CD14-positive monocyte (primary cell): Measurements from ENCODE around the gene PTPRR. TPM values are rescaled to one million over a fixed set of nuclear protein-coding genes. Genes with fewer than 3 reads are reported as not detected.
A peak's percentile ranks its signal among the peaks of the same experiment; 100 is the strongest.

Source experiments
- DNase-seq, 3 donors: peaks; one replicate each; pipeline ENCODE4 v3.0.0-alpha.2; 2011 to 2022
- H2AFZ ChIP-seq: 2 replicates; pipeline ENCODE4 v1.6.0; 2012; ENCODE audit warnings: mild to moderate bottlenecking, low read depth, low read length, inconsistent platforms; ENCODE audit not compliant: insufficient read depth, poor library complexity, severe bottlenecking
- H3K27ac ChIP-seq, 2 donors: 1 replicate in 1 of 2; 2 replicates in 1 of 2; pipeline ENCODE4 v1.5.1; 2012 to 2013; ENCODE audit warnings: low read length in 2 of 2, control low read depth in 1 of 2, inconsistent platforms in 1 of 2, low read depth in 1 of 2, mild to moderate bottlenecking in 1 of 2
- H3K27me3 ChIP-seq, 2 donors: one replicate each; pipeline versions ENCODE4 v1.6.0 to v1.6.1; 2011 to 2013; ENCODE audit warnings: low read length in 2 of 2; ENCODE audit not compliant: control insufficient read depth in 2 of 2, insufficient read depth in 2 of 2
- H3K36me3 ChIP-seq, 2 donors: replicated peaks in 1 of 2; 1 replicate in 1 of 2; 2 replicates in 1 of 2; pipeline versions ENCODE4 v1.5.1 to v1.6.1; 2012 to 2013; ENCODE audit warnings: low read length in 2 of 2, control low read depth in 1 of 2, inconsistent platforms in 1 of 2, mild to moderate bottlenecking in 1 of 2; ENCODE audit not compliant: insufficient read depth in 2 of 2, control insufficient read depth in 1 of 2
- H3K4me1 ChIP-seq, 2 donors: 1 replicate in 1 of 2; 2 replicates in 1 of 2; pipeline versions ENCODE4 v1.5.1 to v1.6.1; 2012 to 2013; ENCODE audit warnings: low read length in 2 of 2, control low read depth in 1 of 2, inconsistent platforms in 1 of 2, mild to moderate bottlenecking in 1 of 2, moderate library complexity in 1 of 2; ENCODE audit not compliant: insufficient read depth in 2 of 2, control insufficient read depth in 1 of 2
- H3K4me2 ChIP-seq: replicated peaks from 2 replicates; pipeline ENCODE3; 2012; ENCODE audit warnings: low read length, moderate library complexity, mild to moderate bottlenecking; ENCODE audit not compliant: poor library complexity, severe bottlenecking; ENCODE audit errors: extremely low read depth
- H3K4me3 ChIP-seq, 3 experiments: fragments of 200-600 bp in 1 of 3; sonication (generic) in 1 of 3; replicated peaks in 1 of 3; 1 replicate in 2 of 3; 2 replicates in 1 of 3; pipeline ENCODE4 v1.5.1; 2011 to 2013; ENCODE audit warnings: low read length in 3 of 3, mild to moderate bottlenecking in 3 of 3, control low read depth in 2 of 3, low read depth in 2 of 3, inconsistent platforms in 1 of 3, moderate library complexity in 1 of 3
- H3K79me2 ChIP-seq: 2 replicates; pipeline ENCODE4 v1.6.0; 2012; ENCODE audit warnings: mild to moderate bottlenecking, control low read depth, inconsistent platforms, low read length, moderate library complexity; ENCODE audit not compliant: insufficient read depth
- H3K9ac ChIP-seq: 2 replicates; pipeline ENCODE4 v1.6.0; 2017; ENCODE audit warnings: low read length, mild to moderate bottlenecking; ENCODE audit not compliant: insufficient read depth, poor library complexity, severe bottlenecking
- H3K9me3 ChIP-seq, 2 donors: replicated peaks in 1 of 2; 1 replicate in 1 of 2; 2 replicates in 1 of 2; pipeline versions ENCODE4 v1.5.1 to v1.6.1; 2012 to 2013; ENCODE audit warnings: low read length in 2 of 2, control low read depth in 1 of 2; ENCODE audit not compliant: control insufficient read depth in 1 of 2, insufficient read depth in 1 of 2
- H4K20me1 ChIP-seq: 2 replicates; pipeline ENCODE4 v1.6.0; 2012; ENCODE audit warnings: mild to moderate bottlenecking, low read length, control low read depth, moderate library complexity; ENCODE audit not compliant: insufficient read depth
- H3K27ac Mint-ChIP-seq, 7 donors: one replicate each; pipeline ENCODE4 v1.8.0; 2020; ENCODE audit warnings: mild to moderate bottlenecking in 7 of 7, mixed read lengths in 7 of 7, moderate library complexity in 6 of 7, inconsistent platforms in 2 of 7
- H3K27me3 Mint-ChIP-seq, 3 donors: one replicate each; pipeline ENCODE4 v1.8.0; 2021 to 2022; ENCODE audit warnings: low read depth in 3 of 3, mild to moderate bottlenecking in 3 of 3, mixed read lengths in 3 of 3, moderate library complexity in 3 of 3, inconsistent platforms in 1 of 3
- H3K36me3 Mint-ChIP-seq, 2 donors: one replicate each; pipeline ENCODE4 v1.8.0; 2020; ENCODE audit warnings: mixed read lengths in 2 of 2, inconsistent platforms in 1 of 2, mild to moderate bottlenecking in 1 of 2
- H3K4me1 Mint-ChIP-seq: one replicate; pipeline ENCODE4 v1.8.0; 2020; ENCODE audit warnings: mild to moderate bottlenecking, mixed read lengths
- H3K4me3 Mint-ChIP-seq, 2 donors: one replicate each; pipeline ENCODE4 v1.8.0; 2020; ENCODE audit warnings: mild to moderate bottlenecking in 2 of 2, mixed read lengths in 2 of 2, moderate library complexity in 1 of 2
- H3K9me3 Mint-ChIP-seq, 7 donors: one replicate each; pipeline ENCODE4 v1.8.0; 2020 to 2022; ENCODE audit warnings: mixed read lengths in 7 of 7, mild to moderate bottlenecking in 6 of 7, moderate library complexity in 6 of 7, inconsistent platforms in 2 of 7
- WGBS: methylation state at CpG from one replicate; pipeline ENCODE4 v1.1.5; 2013; ENCODE audit warnings: missing lambda C conversion rate; ENCODE audit not compliant: insufficient coverage; 5-methylcytosine and 5-hydroxymethylcytosine counted together
- intact Hi-C, 2 donors: fragments of 100-400 bp; cut with micrococcal nuclease; formaldehyde crosslinking; loops; one replicate each; pipeline versions ENCODE4 v1.15.0 to v1.15.1; 2023
- polyA plus RNA-seq, 3 donors: library from polyadenylated mRNA; depleted of rRNA in 1 of 3; unstranded in 2 of 3; stranded (reverse) in 1 of 3; fragments of 300-500 nt in 2 of 3; fragments of >200 nt in 1 of 3; fragmentation: Illumina TruSeq in 2 of 3; gene quantifications; 1 replicate in 2 of 3; 2 replicates in 1 of 3; pipeline ENCODE4 v1.2.3, GENCODE V29; 2012 to 2021
- TF ChIP-seq, protein P1 (sequence below): fragments of 200-600 bp; IDR thresholded peaks from one replicate; pipeline ENCODE4 v1.8.0; 2022; ENCODE audit warnings: antibody characterized with exemption, mild to moderate bottlenecking

Gene PTPRR
- polyA plus RNA-seq, 3 donors, result not detected

DNA sequence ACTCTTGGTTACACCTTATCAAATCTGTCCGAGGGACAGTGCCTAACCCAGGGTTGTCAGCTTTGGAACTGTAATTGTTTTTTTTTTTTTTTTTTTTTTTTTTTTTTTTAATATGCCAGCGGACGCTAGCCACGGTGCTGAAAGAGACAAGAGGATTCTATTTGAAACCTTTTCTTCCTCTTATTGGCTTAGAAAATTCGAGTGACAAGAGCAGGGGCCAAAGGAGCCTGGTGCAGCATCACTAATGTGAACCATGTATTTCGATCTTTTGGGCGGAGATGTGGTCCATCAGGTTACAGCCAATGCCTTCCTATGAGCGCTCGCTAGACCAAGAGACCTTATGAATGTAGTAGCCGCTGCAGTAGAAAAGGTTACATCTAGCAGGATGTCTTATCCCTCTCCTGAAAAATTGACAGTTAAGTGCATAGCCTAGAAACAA lies 922 bp downstream of the PTPRR start:
- intact Hi-C loops, result no loop called here
- no peak overlapping the region for H3K9ac ChIP-seq
- DNase-seq, result no peak
- H3K79me2 ChIP-seq, result no peaks in the 10 kb centered on the region
- H3K9me3 ChIP-seq, result no peaks in the 10 kb centered on the region
- no peak overlapping the region for H3K27ac ChIP-seq
- no peak overlapping the region for H2AFZ ChIP-seq
- H3K27me3 Mint-ChIP-seq, result peaks cover 2 to 14% (median 8%) of the 10 kb centered on the region in 3 donors
- H3K4me1 Mint-ChIP-seq, result no peaks in the 10 kb centered on the region
- H3K36me3 Mint-ChIP-seq, result no peaks in the 10 kb centered on the region
- H3K4me1 ChIP-seq, result no peaks in the 10 kb centered on the region
- no peaks in the 10 kb centered on the region for H4K20me1 ChIP-seq
- 24% methylated on average over 6 of the region's 10 CpGs for WGBS
- H3K36me3 ChIP-seq, result no peaks in the 10 kb centered on the region
- H3K27ac Mint-ChIP-seq, result no peak overlapping the region
- peak overlapping the region in 1 of 2 donors; percentile 16 for H3K4me3 Mint-ChIP-seq
- TF ChIP-seq, protein P1, sequence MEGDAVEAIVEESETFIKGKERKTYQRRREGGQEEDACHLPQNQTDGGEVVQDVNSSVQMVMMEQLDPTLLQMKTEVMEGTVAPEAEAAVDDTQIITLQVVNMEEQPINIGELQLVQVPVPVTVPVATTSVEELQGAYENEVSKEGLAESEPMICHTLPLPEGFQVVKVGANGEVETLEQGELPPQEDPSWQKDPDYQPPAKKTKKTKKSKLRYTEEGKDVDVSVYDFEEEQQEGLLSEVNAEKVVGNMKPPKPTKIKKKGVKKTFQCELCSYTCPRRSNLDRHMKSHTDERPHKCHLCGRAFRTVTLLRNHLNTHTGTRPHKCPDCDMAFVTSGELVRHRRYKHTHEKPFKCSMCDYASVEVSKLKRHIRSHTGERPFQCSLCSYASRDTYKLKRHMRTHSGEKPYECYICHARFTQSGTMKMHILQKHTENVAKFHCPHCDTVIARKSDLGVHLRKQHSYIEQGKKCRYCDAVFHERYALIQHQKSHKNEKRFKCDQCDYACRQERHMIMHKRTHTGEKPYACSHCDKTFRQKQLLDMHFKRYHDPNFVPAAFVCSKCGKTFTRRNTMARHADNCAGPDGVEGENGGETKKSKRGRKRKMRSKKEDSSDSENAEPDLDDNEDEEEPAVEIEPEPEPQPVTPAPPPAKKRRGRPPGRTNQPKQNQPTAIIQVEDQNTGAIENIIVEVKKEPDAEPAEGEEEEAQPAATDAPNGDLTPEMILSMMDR, result no peak
- H3K9me3 Mint-ChIP-seq, result peaks cover 0 to 12% (median 4%) of the 10 kb centered on the region in 7 donors
- H3K4me2 ChIP-seq, result no peak overlapping the region
- H3K4me3 ChIP-seq, result no peak overlapping the region
- peaks cover 0 to 14% of the 10 kb centered on the region in 2 donors for H3K27me3 ChIP-seq

DNA sequence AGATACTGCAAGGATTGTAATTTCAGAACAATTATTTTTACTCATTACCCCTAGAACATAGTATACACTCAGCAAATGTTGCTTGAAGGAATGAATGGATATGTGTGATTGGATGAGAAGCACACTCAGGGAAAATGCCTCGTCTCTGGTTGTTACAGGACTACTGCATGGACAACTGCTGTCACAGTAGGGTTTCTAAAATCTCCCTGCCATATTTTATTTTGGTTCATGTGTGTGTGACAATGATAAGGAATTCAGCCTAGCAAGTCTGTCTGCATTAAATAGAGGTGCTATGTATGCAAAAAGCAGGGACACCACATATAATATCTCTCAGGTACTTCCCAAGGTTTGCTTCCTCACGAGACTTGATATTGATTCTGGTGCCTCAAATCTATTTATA lies 1.4 kb downstream of the PTPRR start:
- Mint-ChIP-seq H3K4me1 (no peaks in the 10 kb centered on the region), H3K4me3 (no peak overlapping the region), H3K27ac (no peak overlapping the region), H3K27me3 (peaks cover 2 to 14% (median 8%) of the 10 kb centered on the region in 3 donors), H3K9me3 (peaks cover 0 to 12% (median 4%) of the 10 kb centered on the region in 7 donors), H3K36me3 (no peaks in the 10 kb centered on the region)
- Histone ChIP-seq H3K9ac (no peak overlapping the region), H3K27ac (no peak overlapping the region), H4K20me1 (no peaks in the 10 kb centered on the region), H3K4me3 (no peak overlapping the region), H3K79me2 (no peaks in the 10 kb centered on the region), H3K4me1 (no peaks in the 10 kb centered on the region), H2AFZ (no peak overlapping the region), H3K27me3 (peaks cover 0 to 14% of the 10 kb centered on the region in 2 donors), H3K36me3 (no peaks in the 10 kb centered on the region), H3K4me2 (no peak overlapping the region), H3K9me3 (no peaks in the 10 kb centered on the region)
- 100% methylated on average over 1 of the region's 2 CpGs for WGBS
- DNase-seq, result no peak
- TF ChIP-seq, protein P1, result no peak
- intact Hi-C loops, result no loop called here
